ENCODE results near the gene HMX3.

GRCh38 chr10:123143162-123143824, 7.5 kb downstream of the HMX3 start:
- TF ChIP-seq, protein P1, sequence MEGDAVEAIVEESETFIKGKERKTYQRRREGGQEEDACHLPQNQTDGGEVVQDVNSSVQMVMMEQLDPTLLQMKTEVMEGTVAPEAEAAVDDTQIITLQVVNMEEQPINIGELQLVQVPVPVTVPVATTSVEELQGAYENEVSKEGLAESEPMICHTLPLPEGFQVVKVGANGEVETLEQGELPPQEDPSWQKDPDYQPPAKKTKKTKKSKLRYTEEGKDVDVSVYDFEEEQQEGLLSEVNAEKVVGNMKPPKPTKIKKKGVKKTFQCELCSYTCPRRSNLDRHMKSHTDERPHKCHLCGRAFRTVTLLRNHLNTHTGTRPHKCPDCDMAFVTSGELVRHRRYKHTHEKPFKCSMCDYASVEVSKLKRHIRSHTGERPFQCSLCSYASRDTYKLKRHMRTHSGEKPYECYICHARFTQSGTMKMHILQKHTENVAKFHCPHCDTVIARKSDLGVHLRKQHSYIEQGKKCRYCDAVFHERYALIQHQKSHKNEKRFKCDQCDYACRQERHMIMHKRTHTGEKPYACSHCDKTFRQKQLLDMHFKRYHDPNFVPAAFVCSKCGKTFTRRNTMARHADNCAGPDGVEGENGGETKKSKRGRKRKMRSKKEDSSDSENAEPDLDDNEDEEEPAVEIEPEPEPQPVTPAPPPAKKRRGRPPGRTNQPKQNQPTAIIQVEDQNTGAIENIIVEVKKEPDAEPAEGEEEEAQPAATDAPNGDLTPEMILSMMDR (IDR thresholded peaks at IDR 0.05), result no peak
- no peak for TF ChIP-seq ZFX (IDR thresholded peaks at IDR 0.05; ENCODE audit: borderline replicate concordance)
